Endothelial cell of umbilical vein (primary cell): ENCODE results near the gene IL36B. TPM values are rescaled to one million over a fixed set of nuclear protein-coding genes. Genes with fewer than 3 reads are reported as not detected.

ENCODE experiments used
- BruUV-seq: library from RNA; stranded (reverse); fragments of 400-500 nt; replicated peaks from 2 replicates; lab custom pipeline; 2021; lab: Mats Ljungman, UMichigan
- CTCF ChIA-PET: fragments of 300-600, 350-600 bp; sonication (Branson Sonifier 250); formaldehyde crosslinking; loops from one replicate; lab custom pipeline; 2021; ENCODE audit warnings: antibody characterized with exemption, inconsistent platforms; lab: Charles Lee
- POLR2A ChIA-PET: fragments of 300-600, 350-600 bp; sonication (Branson Sonifier 250); formaldehyde crosslinking; loops from one replicate; lab custom pipeline; 2021; ENCODE audit warnings: antibody characterized with exemption, inconsistent platforms; lab: Charles Lee
- DNase-seq: peaks from one replicate; pipeline ENCODE4 v3.0.0-alpha.2; 2011; ENCODE audit warnings: low read depth, low spot score
- FAIRE-seq: peaks from 2 replicates; lab custom pipeline; 2011; peaks lifted over from hg19 to GRCh38; lab: Jason Lieb, UNC
- H2AFZ ChIP-seq: 2 replicates; pipeline ENCODE4 v1.6.0; 2012; ENCODE audit warnings: low read depth, low read length, control low read depth, inconsistent platforms
- H3K27ac ChIP-seq: 2 replicates; pipeline ENCODE4 v1.5.1; 2011; ENCODE audit warnings: low read depth, mild to moderate bottlenecking, control low read depth, low read length, moderate library complexity; ENCODE audit not compliant: insufficient read depth
- H3K27me3 ChIP-seq, 2 experiments: 2 replicates each; pipeline versions ENCODE4 v1.6.0 to v1.6.1; 2011; ENCODE audit warnings: low read length in 2 of 2, mixed read lengths in 1 of 2; ENCODE audit not compliant: control insufficient read depth in 2 of 2, insufficient read depth in 2 of 2
- H3K36me3 ChIP-seq, 2 experiments: 2 replicates in 1 of 2; 3 replicates in 1 of 2; pipeline ENCODE4 v1.5.1; 2011; ENCODE audit warnings: low read length in 2 of 2, mild to moderate bottlenecking in 1 of 2, moderate library complexity in 1 of 2; ENCODE audit not compliant: control insufficient read depth in 2 of 2, insufficient read depth in 2 of 2; ENCODE audit errors: extremely low read depth in 1 of 2
- H3K4me1 ChIP-seq: 3 replicates; pipeline ENCODE4 v1.5.1; 2011; ENCODE audit warnings: mild to moderate bottlenecking, low read length; ENCODE audit not compliant: control insufficient read depth, insufficient read depth; ENCODE audit errors: extremely low read depth
- H3K4me2 ChIP-seq: 2 replicates; pipeline ENCODE4 v1.6.1; 2011; ENCODE audit warnings: low read length, control low read depth, mixed read lengths; ENCODE audit not compliant: insufficient read depth
- H3K4me3 ChIP-seq, 3 experiments: fragments of 200-600 bp in 1 of 3; sonication (generic), shearing (Covaris generic) in 1 of 3; replicated peaks in 1 of 3; 2 replicates each; pipeline ENCODE4 v1.5.1; 2011 to 2016; ENCODE audit warnings: control low read depth in 3 of 3, low read length in 3 of 3, mild to moderate bottlenecking in 2 of 3, inconsistent platforms in 1 of 3, low read depth in 1 of 3, moderate library complexity in 1 of 3; ENCODE audit not compliant: insufficient read depth in 1 of 3
- H3K79me2 ChIP-seq: 2 replicates; pipeline ENCODE4 v1.6.0; 2012; ENCODE audit warnings: low read length, inconsistent platforms; ENCODE audit not compliant: control insufficient read depth, insufficient read depth
- H3K9ac ChIP-seq: replicated peaks from 2 replicates; pipeline ENCODE3; 2011; ENCODE audit warnings: low read length, control low read depth; ENCODE audit not compliant: insufficient read depth; ENCODE audit errors: extremely low read depth
- H3K9me1 ChIP-seq: replicated peaks from 3 replicates; pipeline ENCODE4 v1.6.0; 2011; ENCODE audit warnings: mild to moderate bottlenecking, low read length; ENCODE audit not compliant: control insufficient read depth, insufficient read depth; ENCODE audit errors: extremely low read depth
- H3K9me3 ChIP-seq: replicated peaks from 2 replicates; pipeline ENCODE4 v1.5.1; 2012; ENCODE audit warnings: low read length, inconsistent platforms; ENCODE audit not compliant: control insufficient read depth, insufficient read depth
- H4K20me1 ChIP-seq: replicated peaks from 2 replicates; pipeline ENCODE3; 2011; ENCODE audit warnings: mild to moderate bottlenecking, low read length; ENCODE audit not compliant: control insufficient read depth, insufficient read depth; ENCODE audit errors: extremely low read depth
- CTCF ChIP-seq, 2 donors: IDR thresholded peaks; 1 replicate in 1 of 2; 2 replicates in 1 of 2; pipeline ENCODE4 v1.5.1; 2011; ENCODE audit warnings: low read length in 2 of 2, mild to moderate bottlenecking in 2 of 2, moderate library complexity in 2 of 2, control low read depth in 1 of 2, inconsistent platforms in 1 of 2, low read depth in 1 of 2; ENCODE audit not compliant: insufficient read depth in 1 of 2; ENCODE audit errors: extremely low read depth in 1 of 2
- EZH2 ChIP-seq: IDR thresholded peaks from 2 replicates; pipeline ENCODE4 v1.6.1; 2012; ENCODE audit warnings: borderline replicate concordance, low read depth, mild to moderate bottlenecking, moderate library complexity, low read length, inconsistent platforms; ENCODE audit not compliant: severe bottlenecking
- FOS ChIP-seq: IDR thresholded peaks from 2 replicates; pipeline ENCODE4 v1.6.1; 2011; ENCODE audit warnings: mild to moderate bottlenecking, low read length, moderate library complexity, borderline replicate concordance; ENCODE audit not compliant: insufficient read depth
- GATA2 ChIP-seq: IDR thresholded peaks from 2 replicates; pipeline ENCODE4 v1.7.0; 2011; ENCODE audit warnings: low read depth, mild to moderate bottlenecking, moderate library complexity, mixed read lengths, low read length; ENCODE audit not compliant: insufficient read length, insufficient read depth
- JUN ChIP-seq: IDR thresholded peaks from 2 replicates; pipeline ENCODE4 v1.6.1; 2011; ENCODE audit warnings: borderline replicate concordance, low read depth; ENCODE audit not compliant: insufficient read length, insufficient read depth
- MAX ChIP-seq: IDR thresholded peaks from 2 replicates; pipeline ENCODE4 v1.6.1; 2011; ENCODE audit not compliant: insufficient read depth, insufficient read length
- MYC ChIP-seq: IDR thresholded peaks from one replicate; pipeline ENCODE4 v1.6.1; 2011; ENCODE audit warnings: mild to moderate bottlenecking, low read depth, low read length
- POLR2A ChIP-seq: IDR thresholded peaks from 2 replicates; pipeline ENCODE4 v1.6.1; 2012; ENCODE audit warnings: low read depth, mild to moderate bottlenecking, control low read depth, low read length
- POLR2AphosphoS5 ChIP-seq: IDR thresholded peaks from 2 replicates; pipeline ENCODE4 v1.6.1; 2012; ENCODE audit warnings: low read depth, mild to moderate bottlenecking, control low read depth, low read length, moderate library complexity; ENCODE audit not compliant: insufficient read depth
- dilution Hi-C: fragments of 300-500 bp; cut with MboI; formaldehyde crosslinking; loops from one replicate; pipeline ENCODE4 v1.15.0; 2019; ENCODE audit warnings: low sequenced_read_pairs; ENCODE audit not compliant: extremely low pct_ligation_motif_present
- intact Hi-C: fragments of 100-400 bp; cut with micrococcal nuclease; formaldehyde crosslinking; loops from one replicate; pipeline ENCODE4 v1.10.0; 2022
- polyA plus RNA-seq, 4 experiments: library from polyadenylated mRNA; depleted of rRNA in 3 of 4; stranded (reverse) in 3 of 4; unstranded in 1 of 4; fragments of >200 nt; gene quantifications; 2 replicates each; pipeline versions ENCODE4 v1.2.1 to v1.2.3, GENCODE V29; 2011 to 2012; ENCODE audit warnings: missing spikeins in 1 of 4
- total RNA-seq: library from RNA; stranded (reverse); gene quantifications from 2 replicates; pipeline ENCODE4 v1.2.3, GENCODE V29; 2021

IL36B gene
- total and polyA plus RNA-seq, 2 donors (not counting 3 experiments of a cell fraction or from before 2014, with no cell fraction given): not detected

GRCh38 chr2:113000436-113000835, 52.2 kb downstream of the IL36B start:
- FAIRE-seq (no peak), DNase-seq (no peak)
- Histone ChIP-seq H3K27ac (no peak overlapping the region), H3K4me3 (no peak overlapping the region), H3K4me2 (no peak overlapping the region), H3K4me1 (no peaks in the 10 kb centered on the region), H3K79me2 (no peaks in the 10 kb centered on the region), H3K27me3 (no peaks in the 10 kb centered on the region), H2AFZ (no peak overlapping the region), H3K9ac (no peak overlapping the region), H3K36me3 (no peaks in the 10 kb centered on the region), H3K9me1 (no peaks in the 10 kb centered on the region), H3K9me3 (peaks cover 2% of the 10 kb centered on the region), H4K20me1 (no peaks in the 10 kb centered on the region)
- ChIA-PET POLR2A (no interaction called here), CTCF (no interaction called here)
- BruUV-seq: no TSS peak
- TF ChIP-seq EZH2 (no peak), POLR2A (no peak), POLR2AphosphoS5 (no peak), MYC (no peak), CTCF (IDR thresholded peaks at IDR 0.05; ENCODE audit: extremely low read depth in 1 of 2, insufficient read depth in 1 of 2, low read depth in 1 of 2, low read length in 2 of 2) (no peak), GATA2 (no peak), JUN (no peak), MAX (no peak), FOS (no peak)
- intact Hi-C loops (no loop called here), dilution Hi-C loops (no loop called here)
